Choroid plexus epithelial cell (primary cell): ENCODE measurements around the gene KATNBL1.
"Not testable (repeated sequence)": the region's sequence is repeated elsewhere in the genome, so short reads cannot be mapped to it uniquely, and the experiment has no call there.

Experiments used
- DNase-seq: peaks from one replicate; pipeline ENCODE4 v3.0.0-alpha.2; 2010; ENCODE audit warnings: low read depth
- H3K4me3 ChIP-seq: 2 replicates; pipeline ENCODE4 v1.5.1; 2011; ENCODE audit warnings: low read depth, mild to moderate bottlenecking, control low read depth, low read length, moderate library complexity
- TF ChIP-seq, protein P1 (sequence below): conservative IDR thresholded peaks from 2 replicates; pipeline ENCODE4 v1.5.1; 2011; ENCODE audit warnings: low read depth, mild to moderate bottlenecking, control low read depth, inconsistent platforms, low read length, moderate library complexity

The KATNBL1 gene

DNA sequence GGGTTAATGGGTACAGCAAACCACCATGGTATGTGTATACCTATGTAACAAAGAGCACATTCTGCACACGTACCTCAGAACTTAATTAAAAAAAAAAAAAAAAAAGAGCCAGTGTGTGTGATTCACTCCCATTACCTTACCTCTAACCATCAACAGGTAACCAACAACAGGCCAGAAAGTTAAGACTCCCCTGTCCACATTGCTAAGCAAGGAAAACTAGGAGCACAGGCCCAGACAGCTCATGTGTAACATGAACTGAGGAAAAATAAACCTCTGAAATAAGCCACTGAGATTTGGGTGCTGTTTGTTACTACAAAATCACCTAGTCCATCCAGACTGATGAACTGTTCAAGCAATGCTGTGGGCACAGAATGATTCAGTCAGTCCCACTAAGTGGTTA lies 6.0 kb downstream of the KATNBL1 start:
- TF ChIP-seq, protein P1, sequence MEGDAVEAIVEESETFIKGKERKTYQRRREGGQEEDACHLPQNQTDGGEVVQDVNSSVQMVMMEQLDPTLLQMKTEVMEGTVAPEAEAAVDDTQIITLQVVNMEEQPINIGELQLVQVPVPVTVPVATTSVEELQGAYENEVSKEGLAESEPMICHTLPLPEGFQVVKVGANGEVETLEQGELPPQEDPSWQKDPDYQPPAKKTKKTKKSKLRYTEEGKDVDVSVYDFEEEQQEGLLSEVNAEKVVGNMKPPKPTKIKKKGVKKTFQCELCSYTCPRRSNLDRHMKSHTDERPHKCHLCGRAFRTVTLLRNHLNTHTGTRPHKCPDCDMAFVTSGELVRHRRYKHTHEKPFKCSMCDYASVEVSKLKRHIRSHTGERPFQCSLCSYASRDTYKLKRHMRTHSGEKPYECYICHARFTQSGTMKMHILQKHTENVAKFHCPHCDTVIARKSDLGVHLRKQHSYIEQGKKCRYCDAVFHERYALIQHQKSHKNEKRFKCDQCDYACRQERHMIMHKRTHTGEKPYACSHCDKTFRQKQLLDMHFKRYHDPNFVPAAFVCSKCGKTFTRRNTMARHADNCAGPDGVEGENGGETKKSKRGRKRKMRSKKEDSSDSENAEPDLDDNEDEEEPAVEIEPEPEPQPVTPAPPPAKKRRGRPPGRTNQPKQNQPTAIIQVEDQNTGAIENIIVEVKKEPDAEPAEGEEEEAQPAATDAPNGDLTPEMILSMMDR, result no peak
- no peak for DNase-seq
- no peak overlapping the region for H3K4me3 ChIP-seq

DNA sequence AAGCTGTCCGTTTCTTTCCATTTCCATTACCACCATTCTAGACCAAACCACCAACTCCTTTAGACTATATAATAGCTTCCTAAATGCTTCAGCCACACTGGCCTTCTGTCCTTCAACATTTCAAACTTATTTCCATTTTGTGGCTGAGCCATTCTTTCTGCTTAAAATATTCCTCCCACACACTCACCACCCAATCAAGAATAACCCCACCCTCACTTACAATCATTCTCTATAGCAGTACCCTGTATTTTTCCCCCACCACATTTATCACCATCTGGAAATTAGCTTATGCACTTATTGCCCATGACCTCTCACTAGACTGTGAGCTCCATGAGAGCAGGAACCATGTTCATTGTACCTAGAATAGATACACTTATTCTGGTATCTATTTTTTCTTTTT lies 6.6 kb downstream of the KATNBL1 start:
- no peak for DNase-seq
- TF ChIP-seq, protein P1, result no peak
- H3K4me3 ChIP-seq, result no peak overlapping the region

DNA sequence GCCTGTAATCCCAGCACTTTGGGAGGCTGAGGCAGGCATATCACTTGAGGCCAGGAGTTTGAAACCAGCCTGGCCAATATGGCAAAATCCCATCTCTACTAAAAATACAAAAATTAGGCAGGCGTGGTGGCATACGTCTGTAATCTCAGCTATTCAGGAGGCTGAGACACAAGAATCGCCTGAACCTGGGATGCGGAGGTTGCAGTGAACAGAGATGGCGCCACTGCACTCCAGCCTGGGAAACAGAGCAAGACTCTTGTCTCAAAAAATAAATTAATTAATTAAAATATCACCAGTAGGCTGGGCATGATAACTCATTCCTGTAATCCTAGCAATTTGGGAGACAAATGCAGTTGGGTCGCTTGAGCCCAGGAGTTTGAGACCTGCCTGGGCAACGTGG lies 16.6 kb downstream of the KATNBL1 start:
- DNase-seq, H3K4me3 ChIP-seq: not testable (repeated sequence)
- TF ChIP-seq, protein P1, result peak; percentile 12

DNA sequence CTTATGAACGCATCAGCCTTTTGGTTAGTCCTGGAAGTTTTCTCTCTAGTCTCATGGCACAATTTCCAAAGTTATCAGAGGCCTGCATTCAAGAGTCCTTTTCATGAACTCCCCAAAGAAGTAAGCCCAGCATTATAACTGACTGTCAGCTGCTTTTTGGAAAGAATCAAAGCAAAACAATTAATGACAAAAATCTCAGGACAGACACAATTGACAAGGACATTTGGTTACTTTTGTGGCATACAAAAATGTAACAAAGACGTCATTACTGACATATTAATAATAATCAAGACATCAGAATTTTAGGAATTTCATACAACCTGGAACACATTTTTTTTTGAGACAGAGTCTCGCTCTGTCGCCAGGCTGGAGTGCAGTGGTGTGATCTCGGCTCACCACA lies 21.2 kb downstream of the KATNBL1 start:
- peak; percentile 3 for DNase-seq
- no peak overlapping the region for H3K4me3 ChIP-seq
- TF ChIP-seq, protein P1, result no peak

DNA sequence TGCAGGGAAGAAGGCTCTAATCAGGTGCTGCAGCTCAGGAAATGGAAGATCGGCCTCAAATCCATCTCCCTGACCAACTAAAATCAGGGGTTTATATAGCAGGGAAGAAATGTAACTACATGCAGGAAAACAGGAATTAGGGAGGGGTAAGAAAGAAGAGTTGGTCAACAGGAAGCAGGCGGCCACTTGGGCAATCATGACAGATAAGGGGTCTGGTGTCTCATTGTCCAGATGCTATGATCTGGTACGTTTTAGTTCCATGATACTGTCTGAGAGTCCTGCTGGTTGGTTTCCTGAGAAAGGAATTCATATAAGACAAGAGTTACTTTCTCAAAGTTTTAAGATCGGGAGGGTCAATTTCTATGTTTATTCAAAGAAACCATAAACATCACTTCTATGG lies 24.2 kb downstream of the KATNBL1 start:
- TF ChIP-seq, protein P1, result no peak
- H3K4me3 ChIP-seq, result no peak overlapping the region
- no peak for DNase-seq

DNA sequence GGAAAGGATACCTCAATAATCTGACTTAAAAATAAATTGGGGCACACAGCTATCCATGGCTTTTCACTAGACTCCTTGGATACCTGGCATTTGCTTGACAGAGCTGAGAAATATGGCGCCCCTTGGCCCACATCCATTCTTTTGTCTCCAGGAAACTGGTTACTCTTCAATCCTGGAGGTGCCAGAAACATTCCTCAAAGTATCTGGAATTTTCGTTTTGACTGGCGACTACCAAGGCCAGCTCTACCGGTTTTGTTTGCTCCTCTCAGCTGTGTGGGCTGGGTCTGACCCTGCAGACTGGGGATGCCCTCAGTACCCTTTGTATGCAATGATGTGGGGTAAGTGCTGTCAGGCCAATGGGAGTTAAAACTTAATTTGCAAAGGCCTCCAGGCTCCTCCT lies 27.0 kb downstream of the KATNBL1 start:
- TF ChIP-seq, protein P1, result no peak
- H3K4me3 ChIP-seq, result no peak overlapping the region
- DNase-seq, result no peak

DNA sequence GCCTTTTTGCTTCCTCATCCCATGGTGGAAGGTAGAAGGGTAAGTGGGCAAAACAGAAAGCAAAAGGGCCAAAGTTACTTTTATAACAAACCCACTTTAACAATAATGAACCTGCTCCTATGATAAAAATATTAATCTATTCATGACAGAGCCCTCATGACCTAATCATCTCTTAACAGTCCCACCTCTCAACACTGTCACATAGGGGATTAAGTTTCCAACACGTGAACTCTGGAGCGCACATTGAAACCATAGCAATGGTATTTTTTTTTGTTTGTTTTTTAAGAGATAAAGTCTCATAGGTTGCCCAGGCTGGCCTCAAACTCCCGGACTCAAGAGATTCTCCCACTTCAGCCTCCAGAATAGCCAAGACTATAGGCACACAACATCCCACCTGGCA lies 30.7 kb downstream of the KATNBL1 start:
- no peak for DNase-seq
- TF ChIP-seq, protein P1, result no peak
- H3K4me3 ChIP-seq, result no peak overlapping the region

DNA sequence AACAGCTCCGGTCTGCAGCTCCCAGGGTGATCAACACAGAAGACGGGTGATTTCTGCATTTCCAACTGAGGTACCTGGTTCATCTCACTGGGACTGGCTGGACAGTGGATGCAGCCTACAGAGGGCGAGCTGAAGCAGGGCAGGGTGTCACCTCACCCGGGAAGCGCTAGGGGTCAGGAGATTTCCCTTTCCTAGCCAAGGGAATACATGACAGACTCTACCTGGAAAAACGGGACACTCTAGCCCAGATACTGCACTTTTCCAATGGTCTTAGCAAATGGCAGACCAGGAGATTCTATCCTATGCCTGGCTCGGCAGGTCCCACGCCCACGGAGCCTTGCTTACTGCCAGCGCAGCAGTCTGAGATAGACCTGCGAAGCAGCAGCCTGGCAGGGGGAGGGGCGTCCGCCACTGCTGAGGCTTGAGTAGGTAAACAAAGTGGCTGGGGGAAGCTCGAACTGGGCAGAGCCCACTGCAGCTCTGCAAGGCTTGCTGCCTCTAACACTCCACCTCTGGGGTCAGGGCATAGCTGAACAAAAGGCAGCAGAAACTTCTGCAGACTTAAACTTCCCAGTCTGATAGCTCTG lies 43.8 kb downstream of the KATNBL1 start:
- not testable (repeated sequence) for DNase-seq, H3K4me3 ChIP-seq
